ENCODE results near the gene LAIR1. TPM values are rescaled to one million over a fixed set of nuclear protein-coding genes. Genes with fewer than 3 reads are reported as not detected.

The LAIR1 gene
- total RNA-seq, 1 donor from 2014 or later: not detected

DNA sequence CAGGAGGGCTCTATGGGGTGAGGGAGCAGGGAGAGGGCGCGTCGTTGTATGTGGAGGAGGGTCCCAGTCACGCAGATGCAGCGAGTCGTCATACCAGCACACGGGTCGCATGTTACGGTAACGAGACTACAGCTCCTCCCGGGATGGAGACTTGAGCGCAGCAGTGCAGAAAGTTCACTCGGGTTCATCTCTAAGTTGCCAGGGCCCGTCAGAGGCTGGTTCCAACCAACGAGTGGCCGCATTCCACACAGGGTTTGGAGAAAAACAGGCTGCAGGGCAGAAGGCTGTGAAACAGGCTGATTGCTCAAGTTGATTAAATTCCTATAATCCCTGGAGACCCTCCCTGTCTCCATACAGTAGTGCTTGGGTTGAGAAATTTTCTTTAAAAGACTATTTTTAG, 28.6 kb upstream of the LAIR1 start:
- H3K27me3 Mint-ChIP-seq: peaks cover 30% of the 10 kb centered on the region
- H3K4me3 Mint-ChIP-seq: no peak overlapping the region
- TF ChIP-seq, protein P1, sequence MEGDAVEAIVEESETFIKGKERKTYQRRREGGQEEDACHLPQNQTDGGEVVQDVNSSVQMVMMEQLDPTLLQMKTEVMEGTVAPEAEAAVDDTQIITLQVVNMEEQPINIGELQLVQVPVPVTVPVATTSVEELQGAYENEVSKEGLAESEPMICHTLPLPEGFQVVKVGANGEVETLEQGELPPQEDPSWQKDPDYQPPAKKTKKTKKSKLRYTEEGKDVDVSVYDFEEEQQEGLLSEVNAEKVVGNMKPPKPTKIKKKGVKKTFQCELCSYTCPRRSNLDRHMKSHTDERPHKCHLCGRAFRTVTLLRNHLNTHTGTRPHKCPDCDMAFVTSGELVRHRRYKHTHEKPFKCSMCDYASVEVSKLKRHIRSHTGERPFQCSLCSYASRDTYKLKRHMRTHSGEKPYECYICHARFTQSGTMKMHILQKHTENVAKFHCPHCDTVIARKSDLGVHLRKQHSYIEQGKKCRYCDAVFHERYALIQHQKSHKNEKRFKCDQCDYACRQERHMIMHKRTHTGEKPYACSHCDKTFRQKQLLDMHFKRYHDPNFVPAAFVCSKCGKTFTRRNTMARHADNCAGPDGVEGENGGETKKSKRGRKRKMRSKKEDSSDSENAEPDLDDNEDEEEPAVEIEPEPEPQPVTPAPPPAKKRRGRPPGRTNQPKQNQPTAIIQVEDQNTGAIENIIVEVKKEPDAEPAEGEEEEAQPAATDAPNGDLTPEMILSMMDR (conservative IDR thresholded peaks at IDR 0.05): no peak
- H3K36me3 Mint-ChIP-seq: no peaks in the 10 kb centered on the region
- no peaks in the 10 kb centered on the region for H3K9me3 Mint-ChIP-seq
- no peak overlapping the region for H3K27ac Mint-ChIP-seq
- DNase-seq (ENCODE audit: extremely low spot score, unreplicated experiment): no peak
- H3K4me1 Mint-ChIP-seq (ENCODE audit: unreplicated experiment): peaks cover 6% of the 10 kb centered on the region

DNA sequence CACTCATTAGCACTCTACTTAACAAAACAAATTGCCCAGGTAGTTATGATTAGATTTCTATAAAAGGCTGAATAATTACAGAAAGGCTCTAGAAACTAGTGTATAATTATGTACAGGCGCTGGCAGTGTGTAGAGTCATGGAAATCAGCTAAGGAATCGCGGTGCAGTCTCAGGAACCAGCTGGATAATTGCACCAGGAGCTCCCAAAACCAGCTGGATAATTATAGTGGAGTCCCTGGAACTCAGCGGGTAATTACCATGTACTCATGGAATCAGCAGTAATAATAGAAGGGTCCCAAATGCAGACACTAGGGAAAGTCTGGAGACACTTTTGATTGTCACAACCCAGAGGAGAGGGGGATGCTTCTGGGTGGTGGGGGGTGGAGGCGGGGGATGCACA, 27.4 kb upstream of the LAIR1 start:
- TF ChIP-seq, protein P1 (conservative IDR thresholded peaks at IDR 0.05): no peak
- Mint-ChIP-seq H3K36me3 (no peaks in the 10 kb centered on the region), H3K4me3 (no peak overlapping the region), H3K9me3 (no peaks in the 10 kb centered on the region), H3K27me3 (peaks cover 39% of the 10 kb centered on the region), H3K4me1 (ENCODE audit: unreplicated experiment) (peaks cover 6% of the 10 kb centered on the region), H3K27ac (no peak overlapping the region)
- DNase-seq (ENCODE audit: extremely low spot score, unreplicated experiment): no peak

DNA sequence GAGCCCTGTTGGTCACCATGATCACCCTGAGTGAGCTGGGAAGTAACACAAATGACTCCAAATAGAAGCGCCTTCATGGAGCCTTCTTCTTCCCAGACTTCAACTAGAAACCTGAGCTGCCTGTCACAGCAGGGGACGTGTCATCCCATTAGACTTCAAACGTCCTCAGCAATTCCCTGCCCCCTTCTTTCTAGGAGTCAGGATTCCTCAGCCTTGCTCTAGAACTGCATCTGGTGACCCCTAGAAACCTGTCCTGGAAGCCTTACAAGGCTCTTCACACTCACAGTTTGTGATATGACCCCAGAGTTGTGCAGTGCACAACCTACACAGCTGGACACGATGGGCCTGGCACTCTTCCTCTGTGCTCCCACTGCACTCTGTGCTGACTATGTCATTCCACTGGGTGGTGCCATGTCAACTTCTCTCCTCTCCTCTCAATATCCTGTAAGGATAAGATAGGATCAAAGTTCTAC, 26.9 kb upstream of the LAIR1 start:
- TF ChIP-seq, protein P1 (conservative IDR thresholded peaks at IDR 0.05): no peak
- Mint-ChIP-seq H3K27ac (no peak overlapping the region), H3K4me1 (ENCODE audit: unreplicated experiment) (peaks cover 6% of the 10 kb centered on the region), H3K36me3 (no peaks in the 10 kb centered on the region), H3K27me3 (peaks cover 39% of the 10 kb centered on the region), H3K9me3 (no peaks in the 10 kb centered on the region), H3K4me3 (no peak overlapping the region)
- no peak for DNase-seq (ENCODE audit: extremely low spot score, unreplicated experiment)

DNA sequence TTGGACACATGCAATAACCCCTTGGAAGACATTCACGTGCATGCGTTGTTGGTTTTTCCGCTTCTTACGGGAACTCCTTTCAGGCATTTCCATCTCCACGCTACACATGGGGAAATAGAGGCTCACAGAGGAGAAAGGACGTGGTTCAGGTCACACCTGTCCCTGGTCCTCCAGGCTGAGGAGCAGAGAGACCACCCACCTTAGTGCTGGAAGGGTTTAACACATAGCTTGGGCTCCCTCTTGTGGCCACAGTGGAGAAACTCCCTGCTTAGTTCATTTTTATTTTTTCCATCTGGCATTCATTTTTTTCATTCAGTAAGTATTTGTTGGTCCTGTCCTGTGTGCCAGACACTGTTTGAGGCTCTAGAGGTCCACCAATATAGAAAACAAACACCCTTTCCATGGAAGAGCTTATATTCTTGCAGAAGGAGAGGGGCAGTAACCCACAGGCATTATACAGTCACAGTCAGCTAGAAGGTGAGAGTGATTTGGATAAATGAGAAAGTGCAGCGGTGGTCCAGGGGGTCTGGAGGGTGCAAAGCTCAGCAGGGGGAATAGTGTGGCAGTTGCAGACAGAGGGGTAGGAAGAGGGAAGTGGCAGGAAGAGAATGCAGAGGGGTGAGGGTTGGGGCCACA, 26.3 kb upstream of the LAIR1 start:
- Mint-ChIP-seq H3K4me1 (ENCODE audit: unreplicated experiment) (peaks cover 6% of the 10 kb centered on the region), H3K36me3 (no peaks in the 10 kb centered on the region), H3K27me3 (peaks cover 39% of the 10 kb centered on the region), H3K9me3 (no peaks in the 10 kb centered on the region), H3K4me3 (peak overlapping the region; percentile 10), H3K27ac (peak overlapping the region; percentile 8)
- DNase-seq (ENCODE audit: extremely low spot score, unreplicated experiment): no peak
- TF ChIP-seq, protein P1 (conservative IDR thresholded peaks at IDR 0.05): peak; percentile 89

- Mint-ChIP-seq H3K27ac (no peak overlapping the region), H3K27me3 (peaks cover 49% of the 10 kb centered on the region), H3K9me3 (no peaks in the 10 kb centered on the region), H3K36me3 (no peaks in the 10 kb centered on the region), H3K4me3 (no peak overlapping the region), H3K4me1 (ENCODE audit: unreplicated experiment) (peaks cover 6% of the 10 kb centered on the region)
- TF ChIP-seq, protein P1 (conservative IDR thresholded peaks at IDR 0.05): no peak
- DNase-seq (ENCODE audit: extremely low spot score, unreplicated experiment): no peak
Observed at GRCh38 chr19:54389553-54389952, 24.8 kb upstream of the LAIR1 start.

All from type B pancreatic cell (in vitro differentiated cells).